GM19025 (cell line): ENCODE results near the gene ELP2.
"Not testable (repeated sequence)": the region's sequence is repeated elsewhere in the genome, so short reads cannot be mapped to it uniquely, and the experiment has no call there.

Experiments
- ATAC-seq: cut with Tn5 transposase; IDR thresholded peaks from one replicate; pipeline ENCODE4 v1.9.1; 2021; ENCODE audit warnings: mild to moderate bottlenecking, low read depth, moderate library complexity; ENCODE audit not compliant: unreplicated experiment

Gene ELP2

GRCh38 chr18:36129300-36130038, at the start of gene ELP2, which contains the start of gene SLC39A6:
ELP2 (plus strand) TSS chr18:36129899; CDS start chr18:36129934, 35 bp downstream.
SLC39A6 (minus strand) TSS chr18:36129340; CDS start chr18:36127007, 2,333 bp downstream.
- peak; percentile 91 for ATAC-seq

GRCh38 chr18:36081118-36081517, 48.6 kb upstream of the ELP2 start:
- not testable (repeated sequence) for ATAC-seq

GRCh38 chr18:36083729-36084128, 46.0 kb upstream of the ELP2 start:
- no peak for ATAC-seq

GRCh38 chr18:36085195-36085594, 44.5 kb upstream of the ELP2 start:
- ATAC-seq, result no peak

GRCh38 chr18:36086186-36086585, 43.5 kb upstream of the ELP2 start:
- no peak for ATAC-seq

GRCh38 chr18:36088256-36088655, 41.4 kb upstream of the ELP2 start:
- no peak for ATAC-seq

- no peak for ATAC-seq
Measured at GRCh38 chr18:36089001-36089400, 40.7 kb upstream of the ELP2 start.

GRCh38 chr18:36092116-36092515, 37.6 kb upstream of the ELP2 start:
- not testable (repeated sequence) for ATAC-seq

GRCh38 chr18:36094431-36094830, 35.3 kb upstream of the ELP2 start:
- ATAC-seq, result no peak

- ATAC-seq, result no peak
Measured at GRCh38 chr18:36095936-36096519, 33.7 kb upstream of the ELP2 start.

- ATAC-seq, result no peak
Measured at GRCh38 chr18:36096955-36097354, 32.7 kb upstream of the ELP2 start.

GRCh38 chr18:36099311-36099710, 30.4 kb upstream of the ELP2 start:
- no peak for ATAC-seq

- no peak for ATAC-seq
Measured at GRCh38 chr18:36101943-36102342, 27.8 kb upstream of the ELP2 start.

GRCh38 chr18:36104749-36105148, 24.9 kb upstream of the ELP2 start:
- no peak for ATAC-seq

GRCh38 chr18:36107477-36107876, 22.2 kb upstream of the ELP2 start:
- ATAC-seq, result no peak

GRCh38 chr18:36108196-36108595, 21.5 kb upstream of the ELP2 start:
- no peak for ATAC-seq

GRCh38 chr18:36108601-36109000, 21.1 kb upstream of the ELP2 start:
- ATAC-seq, result no peak

GRCh38 chr18:36109737-36110136, 20.0 kb upstream of the ELP2 start:
- ATAC-seq, result no peak

GRCh38 chr18:36112302-36112701, 17.4 kb upstream of the ELP2 start:
- ATAC-seq, result no peak

GRCh38 chr18:36114251-36114650, 15.4 kb upstream of the ELP2 start:
- no peak for ATAC-seq

GRCh38 chr18:36114738-36115137, 15.0 kb upstream of the ELP2 start:
- no peak for ATAC-seq

- ATAC-seq, result not testable (repeated sequence)
Measured at GRCh38 chr18:36116771-36117170, 12.9 kb upstream of the ELP2 start.
